ENCODE data around the gene ZSCAN16.
A peak's percentile ranks its signal among the peaks of the same experiment; 100 is the strongest.
"Not testable (repeated sequence)": the region's sequence is repeated elsewhere in the genome, so short reads cannot be mapped to it uniquely, and the experiment has no call there.

ZSCAN16 gene

DNA sequence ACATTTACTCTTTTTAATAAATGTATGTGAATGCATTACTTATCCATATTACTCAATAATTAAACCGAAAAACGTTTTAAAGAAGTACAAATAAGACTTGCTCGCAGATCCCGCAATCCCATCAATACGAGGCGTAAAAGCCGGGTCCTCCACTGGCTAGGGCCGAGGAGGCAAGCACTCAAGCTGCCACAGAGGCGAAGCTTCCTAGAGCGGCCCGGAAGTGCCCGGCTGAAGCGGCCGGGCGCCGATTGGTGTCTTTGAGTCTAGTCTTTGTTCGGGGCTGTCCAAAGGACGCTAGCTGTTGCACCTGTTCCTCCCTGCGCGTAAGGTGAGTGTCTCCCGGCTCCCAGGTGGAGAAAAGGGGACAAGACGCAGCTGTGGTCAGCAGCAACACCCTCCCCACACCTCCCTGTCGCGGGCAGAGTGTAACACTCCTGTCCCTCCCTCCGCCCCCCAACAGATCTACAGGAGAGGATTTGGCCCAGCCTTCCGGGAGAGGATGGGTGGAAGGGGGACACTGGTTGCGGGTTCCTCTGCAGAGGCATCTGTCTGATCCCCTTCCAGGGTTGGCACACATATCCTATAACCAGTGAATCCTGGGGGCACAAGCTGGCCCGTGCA lies at the start of gene ZSCAN16:
TSS of gene ZSCAN16 (plus strand) at position 260 of the 621 bp plus-strand sequence. CDS start 835 bp downstream, outside the sequence.
- Histone ChIP-seq H3K9ac (ENCODE audit: low read depth, low read length) (peak within 1 kb of the TSS; percentile 76), H3K4me1 (ENCODE audit: control insufficient read depth, insufficient read depth, low read length) (no peaks in the 10 kb centered on the region), H3K9me3 (ENCODE audit: control insufficient read depth, insufficient read depth, low read length) (no peaks in the 10 kb centered on the region), H3K36me3 (ENCODE audit: control insufficient read depth, insufficient read depth, low read length) (no peaks in the 10 kb centered on the region), H3K4me3 (ENCODE audit: low read depth, low read length) (peak within 1 kb of the TSS; percentile 92), H3K27me3 (ENCODE audit: control insufficient read depth, insufficient read depth, low read length) (no peaks in the 10 kb centered on the region)

DNA sequence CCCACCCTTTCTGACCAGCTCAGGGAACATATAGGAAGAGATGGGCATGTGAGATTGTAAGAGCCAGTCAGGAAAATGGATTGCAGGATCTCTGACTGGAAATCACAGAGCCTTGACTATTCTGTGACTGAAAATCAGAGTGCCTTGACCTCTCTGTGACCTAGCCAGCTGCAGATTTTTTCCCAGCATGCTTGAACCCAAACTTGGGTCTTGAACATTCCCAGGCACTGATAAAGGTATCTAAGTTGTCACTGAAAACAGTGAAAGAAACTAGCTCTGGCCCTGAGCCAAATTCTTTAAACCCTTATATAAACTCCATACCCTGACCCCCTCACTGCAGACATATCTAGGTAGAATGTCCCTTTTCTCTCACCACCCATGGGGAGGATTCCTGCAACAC lies 46.4 kb upstream of the ZSCAN16 start:
- no peaks in the 10 kb centered on the region for H3K36me3 ChIP-seq (ENCODE audit: control insufficient read depth, insufficient read depth, low read length)
- H3K27me3 ChIP-seq (ENCODE audit: control insufficient read depth, insufficient read depth, low read length) = no peaks in the 10 kb centered on the region
- no peak overlapping the region for H3K4me3 ChIP-seq (ENCODE audit: low read depth, low read length)
- H3K4me1 ChIP-seq (ENCODE audit: control insufficient read depth, insufficient read depth, low read length) = no peaks in the 10 kb centered on the region
- H3K9me3 ChIP-seq (ENCODE audit: control insufficient read depth, insufficient read depth, low read length) = no peaks in the 10 kb centered on the region
- no peak overlapping the region for H3K9ac ChIP-seq (ENCODE audit: low read depth, low read length)

DNA sequence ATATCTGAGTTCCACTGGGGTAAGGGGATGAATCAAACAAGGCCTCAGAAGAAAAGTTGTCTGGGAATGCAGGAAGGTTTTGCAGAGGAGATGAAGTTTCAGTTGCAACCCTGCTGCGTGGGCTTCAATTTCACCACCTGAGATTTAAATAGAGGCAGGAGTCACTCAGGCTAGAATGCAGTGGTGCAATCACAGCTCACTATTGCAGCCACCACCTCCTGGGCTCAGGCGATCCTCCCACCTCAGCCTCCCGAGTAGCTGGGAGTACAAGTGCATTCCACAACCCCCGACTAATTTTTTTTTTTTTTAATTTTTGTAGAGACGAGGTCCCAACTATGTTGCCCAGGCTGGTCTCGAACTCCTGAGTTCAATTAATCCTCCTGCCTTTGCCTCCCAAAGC lies 45.6 kb upstream of the ZSCAN16 start:
- H3K4me3 ChIP-seq (ENCODE audit: low read depth, low read length) = no peak overlapping the region
- H3K9me3 ChIP-seq (ENCODE audit: control insufficient read depth, insufficient read depth, low read length) = no peaks in the 10 kb centered on the region
- H3K27me3 ChIP-seq (ENCODE audit: control insufficient read depth, insufficient read depth, low read length) = no peaks in the 10 kb centered on the region
- H3K4me1 ChIP-seq (ENCODE audit: control insufficient read depth, insufficient read depth, low read length) = no peaks in the 10 kb centered on the region
- H3K36me3 ChIP-seq (ENCODE audit: control insufficient read depth, insufficient read depth, low read length) = no peaks in the 10 kb centered on the region
- H3K9ac ChIP-seq (ENCODE audit: low read depth, low read length) = no peak overlapping the region

DNA sequence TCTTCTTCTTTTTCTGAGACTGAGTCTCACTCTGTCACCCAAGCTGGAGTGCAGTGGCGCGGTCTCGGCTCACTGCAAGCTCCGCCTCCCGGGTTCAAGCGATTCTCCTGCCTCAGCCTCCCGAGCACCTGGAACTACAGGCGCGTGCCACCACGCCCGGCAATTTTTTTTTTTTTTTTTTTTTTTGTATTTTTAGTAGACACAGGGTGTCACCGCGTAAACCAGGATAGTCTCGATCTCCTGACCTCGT lies 44.1 kb upstream of the ZSCAN16 start, which contains the start of gene ZNF165:
TSS of gene ZNF165 (plus strand) at position 188 of the 250 bp plus-strand sequence. CDS start 4,913 bp downstream, outside the sequence.
- H3K27me3 ChIP-seq (ENCODE audit: control insufficient read depth, insufficient read depth, low read length); H3K4me1 ChIP-seq (ENCODE audit: control insufficient read depth, insufficient read depth, low read length); H3K36me3 ChIP-seq (ENCODE audit: control insufficient read depth, insufficient read depth, low read length); H3K9me3 ChIP-seq (ENCODE audit: control insufficient read depth, insufficient read depth, low read length): not testable (repeated sequence)
- Histone ChIP-seq H3K4me3 (ENCODE audit: low read depth, low read length) (peak within 1 kb of the TSS; percentile 99), H3K9ac (ENCODE audit: low read depth, low read length) (peak within 1 kb of the TSS; percentile 66)

DNA sequence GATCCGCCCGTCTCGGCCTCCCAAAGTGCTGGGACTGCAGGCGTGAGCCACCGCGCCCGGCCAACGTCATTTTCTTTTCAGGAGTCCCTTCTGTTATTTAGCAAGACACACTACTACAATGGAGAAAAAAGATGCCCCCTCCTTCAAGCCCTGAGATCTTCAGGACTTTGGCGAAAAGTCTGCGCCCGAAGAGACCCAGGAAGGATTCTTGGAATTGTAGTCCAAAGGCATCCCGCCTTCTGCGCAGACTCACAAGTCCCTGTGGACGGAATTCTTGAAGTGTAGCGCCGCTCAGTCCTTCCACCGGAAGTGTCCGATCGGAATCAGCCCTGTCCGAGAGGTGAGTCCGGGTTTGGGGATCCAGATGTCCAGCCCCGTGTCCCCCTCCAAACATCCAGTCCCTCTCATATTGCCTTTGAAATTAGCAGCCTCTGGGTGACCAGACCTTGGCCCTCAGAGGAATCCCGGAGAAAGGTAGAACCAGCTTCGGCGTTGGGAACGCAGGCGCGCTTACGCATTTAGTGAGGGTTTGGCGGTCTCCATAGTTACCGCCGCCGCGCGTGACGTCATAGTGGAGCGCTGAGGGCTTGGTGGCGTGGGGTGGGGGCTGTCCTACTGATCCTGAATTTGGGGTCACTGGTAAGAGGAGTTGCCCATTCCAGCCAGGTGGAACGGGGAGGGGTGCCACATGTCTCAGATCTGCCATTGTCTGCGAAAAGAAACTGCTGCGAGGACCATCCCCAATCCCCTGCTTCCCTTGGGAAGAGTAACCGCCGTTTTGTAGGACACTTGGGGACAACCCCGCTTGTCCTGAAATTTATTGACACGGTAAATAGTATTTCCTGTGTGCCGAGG lies 43.6 kb upstream of the ZSCAN16 start:
- Histone ChIP-seq H3K27me3 (ENCODE audit: control insufficient read depth, insufficient read depth, low read length) (no peaks in the 10 kb centered on the region), H3K4me1 (ENCODE audit: control insufficient read depth, insufficient read depth, low read length) (no peaks in the 10 kb centered on the region), H3K9me3 (ENCODE audit: control insufficient read depth, insufficient read depth, low read length) (no peaks in the 10 kb centered on the region), H3K9ac (ENCODE audit: low read depth, low read length) (peak overlapping the region; percentile 66), H3K36me3 (ENCODE audit: control insufficient read depth, insufficient read depth, low read length) (no peaks in the 10 kb centered on the region), H3K4me3 (ENCODE audit: low read depth, low read length) (peak overlapping the region; percentile 99)

DNA sequence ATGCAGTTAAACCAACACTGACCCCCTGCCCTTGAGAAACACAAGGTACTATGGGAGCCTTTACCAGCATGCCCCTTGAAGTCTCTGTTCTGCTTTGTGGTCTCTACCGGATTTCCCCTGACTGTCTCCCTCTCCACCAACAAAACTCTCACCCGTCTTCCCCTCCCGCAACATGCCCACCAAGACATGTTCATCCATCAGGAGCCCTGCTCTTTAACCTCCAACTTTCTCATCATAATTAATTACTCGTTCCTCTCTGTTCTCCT lies 43.0 kb upstream of the ZSCAN16 start:
- Histone ChIP-seq H3K4me1 (ENCODE audit: control insufficient read depth, insufficient read depth, low read length) (no peaks in the 10 kb centered on the region), H3K27me3 (ENCODE audit: control insufficient read depth, insufficient read depth, low read length) (no peaks in the 10 kb centered on the region), H3K9ac (ENCODE audit: low read depth, low read length) (peak overlapping the region; percentile 66), H3K4me3 (ENCODE audit: low read depth, low read length) (peak overlapping the region; percentile 99), H3K36me3 (ENCODE audit: control insufficient read depth, insufficient read depth, low read length) (no peaks in the 10 kb centered on the region), H3K9me3 (ENCODE audit: control insufficient read depth, insufficient read depth, low read length) (no peaks in the 10 kb centered on the region)

DNA sequence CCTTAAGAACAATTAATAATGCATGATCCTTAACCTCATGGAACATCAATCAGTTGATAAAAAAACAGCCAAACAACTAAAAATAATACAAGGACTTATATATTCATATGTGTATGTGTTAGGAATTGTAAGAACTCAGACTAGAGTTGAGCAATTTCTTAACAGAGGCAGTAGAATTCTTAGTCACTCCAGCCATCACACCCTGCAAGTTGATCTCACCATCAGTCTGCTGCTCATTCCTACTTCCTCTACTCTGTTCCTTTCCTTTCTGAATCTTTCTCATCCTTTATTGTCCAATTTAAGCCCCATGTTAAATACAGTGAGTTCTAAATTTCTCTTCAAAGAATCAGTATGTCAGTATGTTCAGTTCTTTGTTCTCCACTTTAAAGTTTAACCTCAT lies 41.5 kb upstream of the ZSCAN16 start:
- no peak overlapping the region for H3K9ac ChIP-seq (ENCODE audit: low read depth, low read length)
- H3K36me3 ChIP-seq (ENCODE audit: control insufficient read depth, insufficient read depth, low read length) = peaks cover 6% of the 10 kb centered on the region
- H3K9me3 ChIP-seq (ENCODE audit: control insufficient read depth, insufficient read depth, low read length) = no peaks in the 10 kb centered on the region
- no peak overlapping the region for H3K4me3 ChIP-seq (ENCODE audit: low read depth, low read length)
- no peaks in the 10 kb centered on the region for H3K27me3 ChIP-seq (ENCODE audit: control insufficient read depth, insufficient read depth, low read length)
- H3K4me1 ChIP-seq (ENCODE audit: control insufficient read depth, insufficient read depth, low read length) = no peaks in the 10 kb centered on the region

DNA sequence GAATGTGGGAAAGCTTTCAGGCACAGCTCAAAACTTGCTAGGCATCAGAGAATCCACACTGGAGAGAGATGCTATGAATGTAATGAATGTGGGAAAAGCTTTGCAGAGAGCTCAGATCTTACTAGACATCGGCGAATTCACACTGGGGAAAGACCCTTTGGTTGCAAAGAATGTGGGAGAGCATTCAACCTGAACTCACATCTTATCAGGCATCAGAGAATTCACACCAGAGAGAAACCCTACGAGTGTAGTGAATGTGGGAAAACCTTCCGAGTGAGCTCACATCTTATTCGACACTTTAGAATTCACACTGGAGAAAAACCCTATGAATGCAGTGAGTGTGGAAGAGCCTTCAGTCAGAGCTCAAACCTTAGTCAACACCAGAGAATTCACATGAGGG lies 35.4 kb upstream of the ZSCAN16 start:
- no peak overlapping the region for H3K9ac ChIP-seq (ENCODE audit: low read depth, low read length)
- H3K4me3 ChIP-seq (ENCODE audit: low read depth, low read length) = no peak overlapping the region
- no peaks in the 10 kb centered on the region for H3K4me1 ChIP-seq (ENCODE audit: control insufficient read depth, insufficient read depth, low read length)
- H3K36me3 ChIP-seq (ENCODE audit: control insufficient read depth, insufficient read depth, low read length) = peaks cover 15% of the 10 kb centered on the region
- H3K9me3 ChIP-seq (ENCODE audit: control insufficient read depth, insufficient read depth, low read length) = peaks cover 7% of the 10 kb centered on the region
- no peaks in the 10 kb centered on the region for H3K27me3 ChIP-seq (ENCODE audit: control insufficient read depth, insufficient read depth, low read length)

DNA sequence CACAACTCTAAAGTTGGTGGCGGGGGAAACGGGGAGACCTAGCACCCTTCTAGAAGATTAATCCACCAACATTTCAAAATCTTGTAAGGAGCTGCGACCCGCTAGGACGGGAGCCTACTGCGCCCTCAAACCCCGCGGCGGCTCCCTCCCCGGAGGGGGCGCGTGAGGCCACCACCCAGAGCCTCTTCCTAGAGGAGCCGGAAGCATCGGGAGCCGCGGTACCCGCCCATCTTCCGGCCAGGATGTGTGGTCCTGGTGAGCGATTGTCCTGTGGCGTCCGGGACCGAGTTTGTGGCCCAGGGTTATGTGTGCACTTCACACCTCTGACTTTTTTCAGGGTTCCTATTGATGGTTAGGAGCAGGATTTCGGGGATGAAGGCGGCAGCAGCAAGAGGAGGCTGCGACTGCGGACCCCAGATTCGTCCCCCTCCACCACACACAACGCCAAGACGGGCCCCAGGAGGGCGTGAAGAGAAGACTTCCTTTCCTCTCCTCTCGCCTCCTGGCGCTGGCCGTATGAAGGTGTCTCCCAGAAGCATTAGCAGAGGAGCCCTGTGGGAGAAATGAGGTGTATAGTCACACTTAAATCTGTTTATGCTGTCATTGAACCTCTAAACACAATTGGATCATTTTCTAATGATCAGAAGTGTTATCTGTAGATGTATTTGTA lies 33.4 kb upstream of the ZSCAN16 start:
- Histone ChIP-seq H3K27me3 (ENCODE audit: control insufficient read depth, insufficient read depth, low read length) (no peaks in the 10 kb centered on the region), H3K4me3 (ENCODE audit: low read depth, low read length) (no peak overlapping the region), H3K4me1 (ENCODE audit: control insufficient read depth, insufficient read depth, low read length) (no peaks in the 10 kb centered on the region), H3K36me3 (ENCODE audit: control insufficient read depth, insufficient read depth, low read length) (peaks cover 15% of the 10 kb centered on the region), H3K9me3 (ENCODE audit: control insufficient read depth, insufficient read depth, low read length) (peaks cover 7% of the 10 kb centered on the region), H3K9ac (ENCODE audit: low read depth, low read length) (no peak overlapping the region)

DNA sequence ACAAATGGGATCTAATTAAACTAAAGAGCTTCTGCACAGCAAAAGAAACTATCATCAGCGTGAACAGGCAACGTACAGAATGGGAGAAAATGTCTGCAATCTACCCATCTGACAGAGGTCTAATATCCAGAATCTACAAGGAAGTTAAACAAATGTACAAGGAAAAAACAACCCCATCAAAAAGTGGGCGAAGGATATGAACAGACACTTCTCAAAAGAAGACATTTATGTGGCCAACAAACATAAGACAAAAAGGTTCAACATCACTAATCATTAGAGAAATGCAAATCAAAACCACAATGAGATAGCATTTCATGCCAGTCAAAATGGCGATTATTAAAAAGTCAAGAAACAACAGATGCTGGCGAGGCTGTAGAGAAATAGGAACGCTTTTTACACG lies 22.2 kb upstream of the ZSCAN16 start:
- H3K4me3 ChIP-seq (ENCODE audit: low read depth, low read length); H3K36me3 ChIP-seq (ENCODE audit: control insufficient read depth, insufficient read depth, low read length); H3K9ac ChIP-seq (ENCODE audit: low read depth, low read length); H3K27me3 ChIP-seq (ENCODE audit: control insufficient read depth, insufficient read depth, low read length); H3K9me3 ChIP-seq (ENCODE audit: control insufficient read depth, insufficient read depth, low read length); H3K4me1 ChIP-seq (ENCODE audit: control insufficient read depth, insufficient read depth, low read length): not testable (repeated sequence)

DNA sequence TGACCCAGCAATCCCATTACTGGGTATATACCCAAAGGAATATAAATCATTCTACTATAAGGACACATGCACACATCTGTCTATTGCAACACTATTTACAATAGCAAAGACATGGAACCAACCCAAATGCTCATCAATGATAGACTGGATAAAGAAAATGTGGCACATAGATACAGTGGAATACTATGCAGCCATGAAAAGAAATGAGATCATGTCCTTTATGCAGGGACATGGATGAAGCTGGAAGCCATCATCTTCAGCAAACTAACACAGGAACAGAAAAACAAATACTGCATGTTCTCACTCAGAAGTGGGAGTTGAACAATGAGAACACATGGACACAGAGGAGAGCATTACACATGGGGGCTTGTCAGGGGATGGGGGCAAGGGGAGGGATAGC lies 21.7 kb upstream of the ZSCAN16 start:
- not testable (repeated sequence) for H3K4me3 ChIP-seq (ENCODE audit: low read depth, low read length); H3K9ac ChIP-seq (ENCODE audit: low read depth, low read length); H3K9me3 ChIP-seq (ENCODE audit: control insufficient read depth, insufficient read depth, low read length); H3K4me1 ChIP-seq (ENCODE audit: control insufficient read depth, insufficient read depth, low read length); H3K36me3 ChIP-seq (ENCODE audit: control insufficient read depth, insufficient read depth, low read length); H3K27me3 ChIP-seq (ENCODE audit: control insufficient read depth, insufficient read depth, low read length)

Data from iPS-15b (cell line).